HG03066 (cell line): ENCODE results near the gene EMILIN2.
"Not testable (repeated sequence)": the region's sequence is repeated elsewhere in the genome, so short reads cannot be mapped to it uniquely, and the experiment has no call there.

Experiments
- ATAC-seq: cut with Tn5 transposase; IDR thresholded peaks from one replicate; pipeline ENCODE4 v1.9.1; 2021; ENCODE audit warnings: low read depth; ENCODE audit not compliant: unreplicated experiment

The EMILIN2 gene

GRCh38 chr18:2913398-2914005, 66.7 kb downstream of the EMILIN2 start:
- no peak for ATAC-seq

- ATAC-seq = no peak
These were observed 67.5 kb downstream of the EMILIN2 start for GRCh38 chr18:2914185-2914880.

DNA sequence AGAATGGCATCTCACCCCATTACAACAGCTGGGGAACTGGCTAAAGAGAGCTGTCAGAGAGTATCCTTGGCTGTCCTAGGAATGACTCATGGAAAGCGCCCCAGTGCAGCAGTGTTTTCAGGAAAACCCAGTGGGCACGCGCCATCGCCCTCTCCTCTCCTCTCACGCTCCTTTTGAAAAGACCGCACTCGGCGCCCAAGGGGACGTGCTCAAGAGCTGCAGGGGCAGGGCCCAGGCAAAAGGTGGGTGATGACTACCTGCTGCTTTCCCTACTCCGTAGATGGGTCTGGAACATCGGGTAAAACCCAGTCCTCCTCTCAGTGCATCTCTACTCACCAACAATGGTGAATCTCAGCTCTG, 68.1 kb downstream of the EMILIN2 start:
- ATAC-seq = no peak

DNA sequence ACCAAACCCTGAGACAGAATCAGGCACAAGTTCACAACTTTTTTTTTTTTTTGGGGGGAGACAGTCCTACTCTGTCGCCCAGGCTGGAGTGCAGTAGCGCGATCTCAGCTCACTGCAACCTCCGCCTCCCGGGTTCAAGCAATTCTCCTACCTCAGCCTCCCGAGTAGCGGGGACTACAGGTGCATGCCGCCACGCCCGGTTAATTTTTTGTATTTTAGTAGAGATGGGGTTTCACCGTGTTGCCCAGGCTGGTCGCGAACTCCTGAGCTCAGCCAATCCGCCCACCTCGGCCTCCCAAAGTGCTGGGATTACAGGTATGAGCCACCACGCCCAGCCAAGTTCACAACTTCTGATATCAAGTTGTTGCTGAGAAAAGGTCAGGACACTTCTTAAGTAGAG, 68.7 kb downstream of the EMILIN2 start:
- not testable (repeated sequence) for ATAC-seq

- ATAC-seq = no peak
These were observed 69.4 kb downstream of the EMILIN2 start for GRCh38 chr18:2916184-2916583.

DNA sequence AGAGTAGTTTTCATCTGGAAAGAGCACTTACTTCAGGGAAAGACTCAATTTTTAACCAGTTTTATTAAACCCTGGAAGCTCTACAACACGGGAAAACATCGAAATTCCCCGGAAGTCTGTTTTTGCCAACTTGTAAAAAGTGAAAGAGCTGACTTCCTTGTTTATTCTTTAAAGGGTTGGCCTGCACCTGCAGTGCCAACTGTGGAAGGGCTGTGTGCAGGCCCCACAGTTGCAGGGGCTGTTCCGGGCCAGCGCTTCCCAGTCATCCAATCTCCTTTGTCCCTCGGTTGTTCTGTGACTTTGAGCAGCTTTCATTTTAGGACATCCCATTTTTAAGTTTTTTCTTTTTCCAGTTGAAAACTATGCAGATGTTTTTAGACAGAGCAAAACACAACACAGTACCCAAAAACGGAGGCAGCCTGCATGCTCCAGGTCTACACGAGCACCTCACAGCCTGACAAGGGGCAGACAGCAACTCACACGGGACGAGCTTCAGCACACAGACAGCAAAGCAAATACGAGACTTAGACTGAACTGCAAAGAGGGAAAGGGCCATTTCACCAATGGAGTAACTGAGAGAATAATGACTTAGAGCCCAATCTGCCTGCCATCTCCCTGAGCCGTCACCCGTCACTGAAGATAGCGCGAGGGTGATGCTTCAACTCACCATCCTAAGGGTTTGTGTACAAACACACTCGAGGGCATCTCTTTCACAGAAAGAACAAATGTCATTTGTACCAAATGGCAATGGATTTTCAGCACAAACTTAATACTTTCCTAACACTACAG, 70.6 kb downstream of the EMILIN2 start:
- no peak for ATAC-seq

DNA sequence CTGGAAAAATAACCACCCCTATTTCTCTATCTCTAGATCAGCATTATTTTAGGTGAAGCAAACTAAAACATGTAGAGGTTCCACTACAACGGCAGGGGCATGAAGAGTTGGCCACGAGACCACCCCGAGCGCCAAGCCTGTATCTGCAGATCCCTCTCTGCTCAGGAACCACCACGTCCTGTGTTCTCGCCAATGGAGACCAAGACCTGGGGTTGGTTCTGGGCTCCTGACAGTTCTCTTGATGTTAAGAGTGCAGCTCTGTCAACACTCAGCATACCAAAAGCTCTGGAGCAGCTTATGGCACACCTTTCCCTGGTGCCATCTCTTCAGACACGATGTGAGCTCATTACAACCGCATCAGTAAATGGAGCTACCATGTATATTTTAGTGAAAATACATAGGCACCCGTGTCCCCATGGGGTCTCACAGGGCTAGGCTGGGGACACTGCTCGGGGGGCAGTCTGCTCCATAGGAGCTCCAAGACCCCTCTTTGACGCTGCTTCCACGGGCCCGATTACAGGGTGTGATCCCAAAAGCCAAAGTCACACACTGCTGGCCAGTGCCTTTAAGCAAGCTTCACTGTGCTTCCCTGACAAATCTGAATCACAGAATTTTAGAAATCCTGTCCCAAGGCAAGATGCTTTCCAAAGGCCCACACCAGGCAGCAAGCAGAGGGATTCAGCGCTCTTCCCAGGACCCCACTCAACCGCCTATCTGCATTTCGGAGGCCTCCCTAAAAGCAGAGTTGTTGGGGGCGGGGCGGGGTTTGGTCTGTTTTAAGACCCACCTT, 72.2 kb downstream of the EMILIN2 start:
- ATAC-seq = no peak

DNA sequence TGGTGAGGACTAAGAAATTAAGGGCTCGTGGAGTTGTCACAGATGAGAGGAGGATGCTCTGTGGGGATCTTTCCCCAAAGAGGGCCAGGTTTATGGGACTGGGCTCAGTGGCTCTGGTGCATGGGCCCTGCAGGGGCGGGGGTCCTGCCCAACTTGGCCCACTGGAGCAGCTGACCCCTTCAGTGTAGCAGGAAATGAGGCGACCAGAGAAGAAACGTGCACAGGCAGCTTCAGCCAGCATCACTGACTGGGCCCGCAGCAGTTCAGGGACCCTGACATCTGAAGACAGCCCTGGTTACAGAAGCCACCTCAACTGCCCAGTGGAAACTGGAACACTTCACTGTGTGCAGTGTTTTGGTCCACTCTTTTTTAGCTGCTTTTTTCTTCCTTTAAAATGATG, 72.8 kb downstream of the EMILIN2 start:
- ATAC-seq = no peak

DNA sequence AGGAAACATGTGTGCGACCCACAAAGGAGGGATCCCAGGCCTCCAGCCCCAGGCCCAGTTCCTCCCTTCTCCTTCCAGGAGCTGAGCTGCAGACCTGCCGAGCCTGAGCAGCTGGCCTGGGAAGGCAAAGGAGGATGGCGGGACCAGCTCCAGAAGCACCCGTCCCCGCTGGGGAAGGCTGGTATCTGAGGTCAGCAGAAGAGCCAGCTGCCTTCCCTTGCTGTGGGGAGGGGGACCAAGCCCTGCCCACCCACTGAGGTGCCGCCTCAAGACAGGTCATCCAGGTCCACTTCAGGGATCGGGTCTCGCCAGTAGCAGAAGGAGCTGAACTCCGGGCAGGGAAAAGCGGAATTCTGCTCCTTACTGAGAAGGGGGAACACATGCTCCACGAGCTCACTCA, 73.2 kb downstream of the EMILIN2 start:
- no peak for ATAC-seq

- ATAC-seq = no peak
These were observed 73.9 kb downstream of the EMILIN2 start for GRCh38 chr18:2920546-2921343.

DNA sequence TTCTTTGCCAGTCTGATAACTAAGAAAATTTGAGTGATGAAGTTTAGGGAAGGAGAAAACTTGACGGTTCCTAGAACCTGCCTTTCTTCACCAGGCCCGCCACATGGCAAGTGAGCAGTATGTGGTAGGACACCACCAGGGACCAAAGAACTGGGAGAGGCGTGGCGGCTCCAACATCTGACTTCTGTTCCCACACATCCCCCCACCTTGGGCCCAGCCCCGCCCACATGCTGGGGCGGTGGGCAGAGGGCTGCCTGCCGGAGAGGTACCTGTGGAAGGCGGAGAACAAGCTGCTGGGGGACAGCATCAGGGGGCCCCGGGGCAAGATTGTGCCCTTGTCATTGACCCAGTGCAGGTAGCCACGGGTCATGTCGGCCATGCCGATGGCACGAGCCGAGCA, 75.0 kb downstream of the EMILIN2 start:
- no peak for ATAC-seq

- ATAC-seq = no peak
These were observed 76.7 kb downstream of the EMILIN2 start for GRCh38 chr18:2923464-2923863.

DNA sequence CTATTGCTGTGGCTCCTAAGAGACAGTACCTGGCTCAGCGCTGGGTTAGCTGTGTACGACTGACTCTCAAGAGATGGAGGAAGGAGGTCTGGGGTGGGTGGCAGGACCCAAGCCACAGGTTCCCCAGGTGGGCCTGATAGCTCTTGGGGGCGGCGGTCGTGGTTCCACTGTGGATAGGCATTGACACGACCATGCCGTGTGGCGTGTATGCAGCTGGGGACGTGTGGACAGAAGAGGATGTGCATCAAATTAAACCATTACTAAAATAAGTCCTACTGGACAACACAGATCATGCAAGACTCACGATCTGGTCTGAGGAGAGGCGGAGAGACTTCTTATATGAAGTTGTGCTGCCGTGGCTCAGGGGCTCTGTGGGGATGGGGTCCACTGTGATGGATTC, 78.1 kb downstream of the EMILIN2 start:
- no peak for ATAC-seq

- no peak for ATAC-seq
These were observed 79.7 kb downstream of the EMILIN2 start for GRCh38 chr18:2926528-2926927.

- no peak for ATAC-seq
These were observed 80.9 kb downstream of the EMILIN2 start for GRCh38 chr18:2927745-2928144.

DNA sequence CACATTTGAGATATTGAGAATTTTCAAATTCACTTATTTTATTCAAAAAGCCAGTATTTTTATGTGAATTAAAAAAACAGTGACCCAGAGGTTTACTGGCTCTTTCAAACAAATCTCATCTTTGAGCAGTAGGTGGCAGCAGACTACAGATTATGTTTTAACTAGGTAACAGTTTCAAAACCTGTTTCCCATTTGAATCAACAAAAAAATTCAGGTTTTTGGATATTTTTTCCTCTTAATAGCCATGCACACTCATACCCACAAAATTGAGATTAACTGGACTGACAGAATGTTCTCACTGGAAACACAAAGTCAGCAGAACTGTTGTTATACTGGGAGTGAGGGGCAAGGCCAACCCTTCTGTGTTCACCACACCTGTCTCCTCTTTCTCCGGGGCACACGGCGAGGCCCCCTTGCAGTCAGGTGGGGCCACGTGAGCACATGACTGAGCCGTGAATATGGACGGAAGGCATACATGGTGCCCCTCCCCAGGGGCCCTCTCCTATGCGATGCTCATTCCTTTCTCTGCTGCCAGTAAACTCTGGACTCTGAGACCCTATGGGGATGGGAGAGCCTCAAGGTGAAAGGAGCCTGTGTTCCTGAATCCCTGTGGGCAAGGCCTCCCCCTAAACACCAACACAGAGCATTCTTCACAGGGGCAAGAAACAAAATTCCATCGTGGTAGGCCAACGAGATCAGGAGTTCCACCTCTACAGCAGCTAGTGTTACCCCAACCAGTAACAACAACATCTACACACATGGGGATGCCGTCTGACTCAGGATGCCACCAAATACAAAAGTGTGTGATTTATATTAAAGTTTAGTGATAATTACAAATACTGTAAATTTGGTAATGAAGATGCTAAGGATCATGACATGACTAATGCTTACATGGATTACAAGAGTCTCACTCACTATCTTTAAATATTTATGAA, 85.7 kb downstream of the EMILIN2 start:
- ATAC-seq = no peak

DNA sequence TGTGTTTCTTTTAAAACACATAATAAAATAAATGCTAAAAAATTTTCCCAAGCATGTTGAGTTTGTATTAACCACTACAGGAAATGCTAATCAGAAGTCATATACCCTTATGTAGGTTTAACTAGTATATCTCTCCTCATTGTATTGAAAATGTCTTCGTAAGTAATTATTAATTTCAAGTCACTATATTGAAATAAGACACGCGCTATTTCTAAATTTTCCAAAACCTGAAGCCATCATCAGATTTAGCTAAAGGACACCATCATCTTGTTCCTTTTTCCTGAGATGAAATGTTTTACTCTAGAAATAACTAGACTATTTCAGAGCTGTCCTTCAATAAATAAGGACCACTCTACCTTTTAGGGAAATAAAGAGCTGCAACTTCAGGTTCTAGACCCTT, 87.2 kb downstream of the EMILIN2 start:
- no peak for ATAC-seq

DNA sequence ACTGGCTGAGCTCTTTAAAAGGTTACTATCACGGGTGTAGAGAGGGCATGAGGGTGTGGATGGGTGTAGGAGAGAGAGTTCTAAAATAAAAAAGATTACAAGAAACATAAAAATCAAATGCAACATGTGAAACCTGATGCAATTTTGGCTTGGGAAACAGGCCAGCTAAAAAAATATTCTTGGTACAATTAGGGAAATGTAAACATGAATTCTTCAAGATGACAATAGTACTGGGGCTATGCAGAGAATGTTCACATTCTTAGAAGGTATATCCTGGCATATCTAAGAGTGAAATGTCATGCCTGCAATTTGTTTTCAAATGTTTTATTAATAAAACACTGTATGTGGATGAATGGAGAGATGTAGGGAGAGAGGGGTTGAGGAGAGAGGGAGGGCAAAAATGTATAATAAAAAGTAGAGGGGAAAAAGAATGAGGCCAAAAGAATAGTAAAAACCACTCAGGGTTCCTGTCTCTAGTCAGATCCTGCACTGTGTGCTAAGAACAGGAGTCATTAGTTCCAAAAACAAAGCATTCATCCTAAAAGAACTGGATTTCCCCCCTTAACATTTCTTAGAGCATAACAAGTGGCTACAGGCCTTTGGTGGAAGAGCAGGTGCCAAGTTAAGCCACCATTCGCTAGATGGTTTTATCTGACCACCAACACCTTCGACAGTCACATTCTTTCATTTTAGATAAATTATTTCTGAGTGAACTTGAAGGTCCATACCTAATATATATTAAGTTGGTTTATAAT, 88.8 kb downstream of the EMILIN2 start:
- ATAC-seq = no peak
